HG02623 (cell line): Measurements from ENCODE around the gene IL37.
"Not testable (repeated sequence)": the region's sequence is repeated elsewhere in the genome, so short reads cannot be mapped to it uniquely, and the experiment has no call there.

Experiments used
- ATAC-seq: cut with Tn5 transposase; IDR thresholded peaks from one replicate; pipeline ENCODE4 v1.9.1; 2021; ENCODE audit warnings: moderate library complexity; ENCODE audit not compliant: unreplicated experiment

IL37 gene

GRCh38 chr2:112920923-112921532 is 10.1 kb downstream of the IL37 start:
- ATAC-seq = no peak

GRCh38 chr2:112921982-112922381 is 11.0 kb downstream of the IL37 start:
- no peak for ATAC-seq

- ATAC-seq = no peak
Observed at GRCh38 chr2:112923237-112923966, 12.4 kb downstream of the IL37 start.

- no peak for ATAC-seq
Observed at GRCh38 chr2:112923967-112924338, 13.0 kb downstream of the IL37 start.

- no peak for ATAC-seq
Observed at GRCh38 chr2:112924360-112924759, 13.4 kb downstream of the IL37 start.

GRCh38 chr2:112924821-112925220 is 13.9 kb downstream of the IL37 start:
- no peak for ATAC-seq

- no peak for ATAC-seq
Observed at GRCh38 chr2:112926707-112927106, 15.7 kb downstream of the IL37 start.

GRCh38 chr2:112927745-112928144 is 16.8 kb downstream of the IL37 start:
- ATAC-seq = no peak

- ATAC-seq = no peak
Observed at GRCh38 chr2:112933261-112933660, 22.3 kb downstream of the IL37 start.

GRCh38 chr2:112934117-112934516 is 23.2 kb downstream of the IL37 start:
- ATAC-seq = not testable (repeated sequence)

- no peak for ATAC-seq
Observed at GRCh38 chr2:112936927-112937232, 25.9 kb downstream of the IL37 start.

- no peak for ATAC-seq
Observed at GRCh38 chr2:112938904-112939303, 27.9 kb downstream of the IL37 start.

GRCh38 chr2:112939425-112939824 is 28.5 kb downstream of the IL37 start:
- no peak for ATAC-seq

- ATAC-seq = no peak
Observed at GRCh38 chr2:112940859-112941625, 30.1 kb downstream of the IL37 start.

- peak; percentile 73 for ATAC-seq
Observed at GRCh38 chr2:112941753-112942653, 31.0 kb downstream of the IL37 start.

GRCh38 chr2:112942654-112943002 is 31.7 kb downstream of the IL37 start:
- ATAC-seq = no peak

GRCh38 chr2:112944971-112945370 is 34.0 kb downstream of the IL37 start:
- no peak for ATAC-seq

GRCh38 chr2:112946086-112946485 is 35.1 kb downstream of the IL37 start:
- ATAC-seq = no peak

- no peak for ATAC-seq
Observed at GRCh38 chr2:112947374-112947773, 36.4 kb downstream of the IL37 start.

GRCh38 chr2:112949456-112949855 is 38.5 kb downstream of the IL37 start:
- ATAC-seq = no peak

- ATAC-seq = no peak
Observed at GRCh38 chr2:112954364-112954763, 43.4 kb downstream of the IL37 start.
